ENCODE results near the gene IL21R. TPM values are rescaled to one million over a fixed set of nuclear protein-coding genes. Genes with fewer than 3 reads are reported as not detected.

Gene IL21R
- total RNA-seq, 4 donors from 2014 or later, result 0.20 to 1.1 (median 0.27) TPM; not detected in 1

GRCh38 chr16:27399969-27400368 lies 2.0 kb upstream of the IL21R start:
- Histone ChIP-seq H3K4me1 (peaks cover 0 to 16% (median 4%) of the 10 kb centered on the region in 4 donors), H3K9me3 (no peaks in the 10 kb centered on the region), H3K36me3 (no peaks in the 10 kb centered on the region), H3K4me3 (no peak overlapping the region), H3K27me3 (peaks cover 6% of the 10 kb centered on the region), H3K27ac (no peak overlapping the region)
- intact Hi-C loops (cut with DNase I; ENCODE audit: low total_unique reads), result no loop called here
- DNase-seq, result no peak
- in situ Hi-C loops (cut with MboI; ENCODE audit: low pct_ligation_motif_present in 1 of 4, low pct_unique_long_range_greater_than_20kb in 1 of 4, low sequenced_read_pairs in 3 of 4), result no loop called here
- TF ChIP-seq CTCF (IDR thresholded peaks at IDR 0.05) (no peak), EP300 (IDR thresholded peaks at IDR 0.05; ENCODE audit: low read depth) (no peak), POLR2AphosphoS5 (IDR thresholded peaks at IDR 0.05) (no peak), POLR2A (IDR thresholded peaks at IDR 0.05) (no peak)
- 90 to 100% methylated on average over 2 of the region's 2 CpGs for WGBS, 2 donors (ENCODE audit: low coverage in 1 of 2)

GRCh38 chr16:27400751-27401620 lies 988 bp upstream of the IL21R start:
- H3K9me3 ChIP-seq, result no peaks in the 10 kb centered on the region
- in situ Hi-C loops (cut with MboI; ENCODE audit: low pct_ligation_motif_present in 1 of 4, low pct_unique_long_range_greater_than_20kb in 1 of 4, low sequenced_read_pairs in 3 of 4), result no loop called here
- peaks cover 6% of the 10 kb centered on the region for H3K27me3 ChIP-seq
- no peak overlapping the region for H3K27ac ChIP-seq
- 47 to 48% methylated on average over 8 to 11 of the region's 11 CpGs for WGBS, 2 donors (ENCODE audit: low coverage in 1 of 2)
- H3K36me3 ChIP-seq, result no peaks in the 10 kb centered on the region
- no peak for TF ChIP-seq CTCF (IDR thresholded peaks at IDR 0.05)
- TF ChIP-seq EP300 (IDR thresholded peaks at IDR 0.05; ENCODE audit: low read depth), result no peak
- no peak for TF ChIP-seq POLR2A (IDR thresholded peaks at IDR 0.05)
- TF ChIP-seq POLR2AphosphoS5 (IDR thresholded peaks at IDR 0.05), result no peak
- peaks cover 0 to 19% (median 4%) of the 10 kb centered on the region in 4 donors for H3K4me1 ChIP-seq
- no peak for DNase-seq
- H3K4me3 ChIP-seq, result no peak overlapping the region
- intact Hi-C loops (cut with DNase I; ENCODE audit: low total_unique reads), result no loop called here

GRCh38 chr16:27402569-27402963 lies 592 bp downstream of the IL21R start:
- WGBS, 2 donors (ENCODE audit: low coverage in 1 of 2), result 63% methylated on average over 8 of the region's 8 CpGs; no CpG with 5 or more reads in 1 of the 2 donors

More at GRCh38 chr16:27402569-27402963, 592 bp downstream of the IL21R start:
- no peaks in the 10 kb centered on the region for H3K36me3 ChIP-seq
- no peak for DNase-seq
- peak overlapping the region in 3 of 4 donors; percentile 0 to 41 (median 39) for H3K27ac ChIP-seq
- H3K27me3 ChIP-seq, result peaks cover 6% of the 10 kb centered on the region
- peak overlapping the region in 2 of 4 donors; percentile 2 to 30 for H3K4me3 ChIP-seq
- in situ Hi-C loops (cut with MboI; ENCODE audit: low pct_ligation_motif_present in 1 of 4, low pct_unique_long_range_greater_than_20kb in 1 of 4, low sequenced_read_pairs in 3 of 4) (no loop called here), intact Hi-C loops (cut with DNase I; ENCODE audit: low total_unique reads) (no loop called here)
- H3K9me3 ChIP-seq, result no peaks in the 10 kb centered on the region
- TF ChIP-seq POLR2A (IDR thresholded peaks at IDR 0.05) (no peak), EP300 (IDR thresholded peaks at IDR 0.05; ENCODE audit: low read depth) (no peak), CTCF (IDR thresholded peaks at IDR 0.05) (no peak), POLR2AphosphoS5 (IDR thresholded peaks at IDR 0.05) (no peak)
- H3K4me1 ChIP-seq, result peaks cover 0 to 22% (median 4%) of the 10 kb centered on the region in 4 donors
